AG10803 (cell line): ENCODE results near the gene BLOC1S6.
A peak's percentile ranks its signal among the peaks of the same experiment; 100 is the strongest.

Source experiments
- DNase-seq: peaks from one replicate; pipeline ENCODE4 v3.0.0; 2010; ENCODE audit warnings: low read depth
- H3K4me3 ChIP-seq: 2 replicates; pipeline ENCODE4 v1.5.1; 2011; ENCODE audit warnings: mild to moderate bottlenecking, low read length, control low read depth
- CTCF ChIP-seq: conservative IDR thresholded peaks from 2 replicates; pipeline ENCODE4 v1.5.1; 2011; ENCODE audit warnings: mild to moderate bottlenecking, low read length, control low read depth, inconsistent platforms

Gene BLOC1S6

GRCh38 chr15:45606413-45606812 is 19.2 kb downstream of the BLOC1S6 start:
- no peak for DNase-seq
- no peak for TF ChIP-seq CTCF
- H3K4me3 ChIP-seq = no peak overlapping the region

DNA sequence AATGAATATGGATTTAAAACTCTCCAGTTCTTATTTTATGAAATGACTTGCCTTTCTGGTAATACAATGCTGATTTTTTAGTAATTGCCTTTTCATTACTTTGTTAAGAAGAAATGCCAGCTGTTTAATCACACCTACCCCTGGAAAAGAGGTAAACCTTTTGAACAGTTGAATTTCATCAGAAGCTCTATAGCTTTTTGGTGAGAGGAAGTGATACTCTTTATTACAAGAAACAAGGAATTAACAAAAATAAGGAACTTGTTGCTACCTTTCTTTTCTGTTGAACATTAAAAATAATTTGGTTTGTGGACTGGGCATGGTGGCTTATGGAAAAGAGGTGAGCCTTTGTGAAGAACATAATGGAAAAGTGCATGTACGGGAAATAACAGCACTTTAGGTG is 19.7 kb downstream of the BLOC1S6 start:
- DNase-seq = no peak
- H3K4me3 ChIP-seq = no peak overlapping the region
- no peak for TF ChIP-seq CTCF

DNA sequence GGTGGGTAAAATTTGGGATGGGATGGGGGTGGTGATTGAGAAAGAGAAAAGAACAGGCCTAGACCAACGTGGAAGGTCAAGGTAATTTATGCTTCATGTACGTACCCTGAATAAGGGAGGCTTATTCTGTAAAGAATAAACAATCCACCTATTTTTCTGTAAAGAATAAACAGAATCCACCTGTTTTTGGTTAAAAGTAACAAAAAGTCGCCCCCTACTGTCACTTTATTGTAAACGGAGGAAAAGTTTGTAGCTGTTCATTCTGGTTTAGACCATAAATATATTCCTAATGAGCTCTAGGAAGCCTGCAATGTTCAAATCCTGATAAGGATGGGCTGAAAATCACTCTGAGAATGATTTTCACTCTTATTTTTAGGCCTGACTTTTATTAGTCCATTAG is 24.1 kb downstream of the BLOC1S6 start:
- H3K4me3 ChIP-seq = no peak overlapping the region
- peak; percentile 64 for TF ChIP-seq CTCF
- DNase-seq = no peak

- DNase-seq = peak; percentile 43
- no peak for TF ChIP-seq CTCF
- no peak overlapping the region for H3K4me3 ChIP-seq
Observed at GRCh38 chr15:45612790-45613415, 25.7 kb downstream of the BLOC1S6 start.

- no peak overlapping the region for H3K4me3 ChIP-seq
- DNase-seq = no peak
- no peak for TF ChIP-seq CTCF
Observed at GRCh38 chr15:45616901-45617323, 29.7 kb downstream of the BLOC1S6 start.

GRCh38 chr15:45618813-45619212 is 31.6 kb downstream of the BLOC1S6 start:
- no peak for DNase-seq
- no peak overlapping the region for H3K4me3 ChIP-seq
- no peak for TF ChIP-seq CTCF

DNA sequence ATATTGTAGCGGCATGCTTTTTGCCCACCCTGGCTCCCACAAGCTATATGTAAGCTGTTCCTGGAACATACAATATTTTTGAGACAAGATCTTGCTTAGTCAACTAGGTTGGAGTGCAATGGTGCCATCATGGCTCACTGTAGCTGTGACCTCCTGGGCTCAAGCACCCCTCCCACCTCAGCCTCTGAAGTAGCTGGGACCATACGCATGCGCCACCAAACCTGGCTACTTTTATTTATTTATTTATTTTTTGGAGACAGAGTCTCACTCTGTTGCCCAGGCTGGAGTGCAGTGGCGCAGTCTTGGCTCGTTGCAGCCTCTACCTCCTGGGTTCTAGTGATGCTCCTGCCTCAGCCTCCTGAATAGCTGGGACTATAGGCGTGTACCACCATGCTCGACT is 41.0 kb downstream of the BLOC1S6 start:
- no peak for DNase-seq
- TF ChIP-seq CTCF = no peak
- H3K4me3 ChIP-seq = no peak overlapping the region
